ENCODE results near the gene BLVRA. TPM values are rescaled to one million over a fixed set of nuclear protein-coding genes. Genes with fewer than 3 reads are reported as not detected.

BLVRA gene
- polyA plus RNA-seq, 2 of the 4 experiments (the other 2 are of a cell fraction): 68.5 to 85.4 TPM

DNA sequence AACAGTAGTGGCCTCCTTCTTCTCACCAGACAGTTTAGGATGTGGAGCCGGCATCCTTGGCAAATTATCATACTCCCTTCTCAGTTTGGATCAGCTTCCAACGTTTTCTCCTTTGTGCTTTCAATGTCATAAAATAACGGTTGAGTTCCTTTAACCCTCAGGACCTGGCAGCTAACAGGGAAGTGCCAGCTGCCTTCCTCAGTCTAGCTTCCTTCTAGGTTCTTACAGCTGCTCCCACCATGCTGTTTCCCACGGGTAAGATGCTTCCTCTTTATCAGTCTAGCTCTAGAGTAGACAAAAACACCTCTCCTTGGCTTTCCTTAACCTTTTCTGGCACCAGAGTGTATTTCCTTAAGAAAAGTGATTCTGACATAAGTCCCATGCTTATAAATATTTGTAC, 33.2 kb downstream of the BLVRA start:
- H3K4me3 ChIP-seq: no peak overlapping the region
- ATAC-seq (no peak), DNase-seq (ENCODE audit: low read depth in 1 of 2, low spot score in 1 of 2) (no peak), FAIRE-seq (no peak)
- ChIA-PET POLR2A (no interaction called here), CTCF (interaction anchor here (1.1 to 4.0 kb wide), 4 partner anchors 19 to 92 kb away, joined by 3 to 20 read pairs (median 4); no protein-coding TSS in a partner anchor)
- H3K9me3 ChIP-seq: no peaks in the 10 kb centered on the region
- WGBS (ENCODE audit: missing lambda C conversion rate): 48% methylated on average over 4 of the region's 4 CpGs
- H3K4me2 ChIP-seq: no peak overlapping the region
- no peaks in the 10 kb centered on the region for H3K4me1 ChIP-seq
- no peak for TF ChIP-seq FOSL2 (IDR thresholded peaks at IDR 0.05)
- TF ChIP-seq FOSL2 (CRISPR knock-in tag; IDR thresholded peaks at IDR 0.05): no peak
- TF ChIP-seq ZNF302 (CRISPR knock-in tag; IDR thresholded peaks at IDR 0.05): no peak
- TF ChIP-seq CHD2 (IDR thresholded peaks at IDR 0.05; ENCODE audit: low read length, partially characterized antibody): no peak
- no peak for TF ChIP-seq SREBF2 (IDR thresholded peaks at IDR 0.05)
- TF ChIP-seq EHF (CRISPR knock-in tag; IDR thresholded peaks at IDR 0.05): no peak
- TF ChIP-seq TP53 (CRISPR knock-in tag; IDR thresholded peaks at IDR 0.05): no peak
- TF ChIP-seq, protein P1, sequence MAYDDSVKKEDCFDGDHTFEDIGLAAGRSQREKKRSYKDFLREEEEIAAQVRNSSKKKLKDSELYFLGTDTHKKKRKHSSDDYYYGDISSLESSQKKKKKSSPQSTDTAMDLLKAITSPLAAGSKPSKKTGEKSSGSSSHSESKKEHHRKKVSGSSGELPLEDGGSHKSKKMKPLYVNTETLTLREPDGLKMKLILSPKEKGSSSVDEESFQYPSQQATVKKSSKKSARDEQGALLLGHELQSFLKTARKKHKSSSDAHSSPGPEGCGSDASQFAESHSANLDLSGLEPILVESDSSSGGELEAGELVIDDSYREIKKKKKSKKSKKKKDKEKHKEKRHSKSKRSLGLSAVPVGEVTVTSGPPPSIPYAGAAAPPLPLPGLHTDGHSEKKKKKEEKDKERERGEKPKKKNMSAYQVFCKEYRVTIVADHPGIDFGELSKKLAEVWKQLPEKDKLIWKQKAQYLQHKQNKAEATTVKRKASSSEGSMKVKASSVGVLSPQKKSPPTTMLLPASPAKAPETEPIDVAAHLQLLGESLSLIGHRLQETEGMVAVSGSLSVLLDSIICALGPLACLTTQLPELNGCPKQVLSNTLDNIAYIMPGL (CRISPR knock-in tag; IDR thresholded peaks at IDR 0.05; ENCODE audit: borderline replicate concordance): no peak
- TF ChIP-seq CEBPB (IDR thresholded peaks at IDR 0.05): no peak
- TF ChIP-seq HOXA7 (CRISPR knock-in tag; IDR thresholded peaks at IDR 0.05): no peak
- TF ChIP-seq JUNB (IDR thresholded peaks at IDR 0.05): no peak
- TF ChIP-seq FOSB (CRISPR knock-in tag; IDR thresholded peaks at IDR 0.05): no peak
- no peak overlapping the region for H3K27ac ChIP-seq

DNA sequence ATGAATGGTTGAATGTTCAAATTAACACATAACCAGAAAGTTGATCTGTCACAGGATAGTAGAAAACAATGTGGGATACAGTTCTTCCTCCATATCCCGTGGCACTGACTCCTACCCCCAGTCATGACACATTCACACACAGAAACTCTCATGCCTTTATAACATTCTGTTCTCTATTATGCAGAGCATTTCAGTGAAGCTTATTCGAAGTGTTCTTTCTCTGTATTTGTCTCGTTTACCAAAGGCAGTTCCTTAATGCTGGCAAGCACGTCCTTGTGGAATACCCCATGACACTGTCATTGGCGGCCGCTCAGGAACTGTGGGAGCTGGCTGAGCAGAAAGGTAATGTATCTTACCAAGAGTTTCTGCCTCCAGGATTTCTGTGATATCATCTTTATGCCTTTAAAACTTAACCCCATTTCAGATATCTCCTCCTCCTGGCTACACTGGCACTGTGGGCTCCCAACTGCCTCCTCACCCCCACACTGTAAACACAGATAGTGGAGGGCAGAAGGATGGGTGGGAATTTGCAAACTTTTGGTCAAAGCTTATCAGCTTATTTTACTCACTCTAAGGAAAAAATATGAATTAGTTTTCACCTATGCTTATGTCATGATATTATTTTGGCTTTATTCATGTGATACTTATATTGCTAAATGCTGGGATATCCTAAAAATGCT, 34.1 kb downstream of the BLVRA start:
- no peak overlapping the region for H3K4me3 ChIP-seq
- 86% methylated on average over 6 of the region's 6 CpGs for WGBS (ENCODE audit: missing lambda C conversion rate)
- no peak overlapping the region for H3K27ac ChIP-seq
- ATAC-seq (no peak), DNase-seq (ENCODE audit: low read depth in 1 of 2, low spot score in 1 of 2) (no peak), FAIRE-seq (no peak)
- ChIA-PET POLR2A (interaction anchor here (0.6 kb wide), 1 partner anchor 819 kb away, joined by 3 read pairs; no protein-coding TSS in a partner anchor), CTCF (interaction anchor here (1.1 to 4.0 kb wide), 4 partner anchors 18 to 210 kb away, joined by 3 to 20 read pairs (median 5); partner anchors contain the start of gene STK17A)
- no peaks in the 10 kb centered on the region for H3K9me3 ChIP-seq
- H3K4me2 ChIP-seq: no peak overlapping the region
- no peaks in the 10 kb centered on the region for H3K4me1 ChIP-seq
- no peak for TF ChIP-seq NPAS2 (CRISPR knock-in tag; IDR thresholded peaks at IDR 0.05; ENCODE audit: borderline replicate concordance)
- no peak for TF ChIP-seq RCOR1 (IDR thresholded peaks at IDR 0.05; ENCODE audit: low read depth, low read length)
- no peak for TF ChIP-seq JUN (IDR thresholded peaks at IDR 0.05)
- no peak for TF ChIP-seq NR3C1 (IDR thresholded peaks at IDR 0.05)
- TF ChIP-seq, protein P2, sequence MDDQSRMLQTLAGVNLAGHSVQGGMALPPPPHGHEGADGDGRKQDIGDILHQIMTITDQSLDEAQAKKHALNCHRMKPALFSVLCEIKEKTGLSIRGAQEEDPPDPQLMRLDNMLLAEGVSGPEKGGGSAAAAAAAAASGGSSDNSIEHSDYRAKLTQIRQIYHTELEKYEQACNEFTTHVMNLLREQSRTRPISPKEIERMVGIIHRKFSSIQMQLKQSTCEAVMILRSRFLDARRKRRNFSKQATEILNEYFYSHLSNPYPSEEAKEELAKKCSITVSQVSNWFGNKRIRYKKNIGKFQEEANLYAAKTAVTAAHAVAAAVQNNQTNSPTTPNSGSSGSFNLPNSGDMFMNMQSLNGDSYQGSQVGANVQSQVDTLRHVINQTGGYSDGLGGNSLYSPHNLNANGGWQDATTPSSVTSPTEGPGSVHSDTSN (IDR thresholded peaks at IDR 0.05): no peak
- no peak for TF ChIP-seq TP53 (CRISPR knock-in tag; IDR thresholded peaks at IDR 0.05)
- TF ChIP-seq, protein P3, sequence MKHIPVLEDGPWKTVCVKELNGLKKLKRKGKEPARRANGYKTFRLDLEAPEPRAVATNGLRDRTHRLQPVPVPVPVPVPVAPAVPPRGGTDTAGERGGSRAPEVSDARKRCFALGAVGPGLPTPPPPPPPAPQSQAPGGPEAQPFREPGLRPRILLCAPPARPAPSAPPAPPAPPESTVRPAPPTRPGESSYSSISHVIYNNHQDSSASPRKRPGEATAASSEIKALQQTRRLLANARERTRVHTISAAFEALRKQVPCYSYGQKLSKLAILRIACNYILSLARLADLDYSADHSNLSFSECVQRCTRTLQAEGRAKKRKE (CRISPR knock-in tag; IDR thresholded peaks at IDR 0.05; ENCODE audit: low read depth): no peak
- TF ChIP-seq ZC3H11A (IDR thresholded peaks at IDR 0.05): no peak
- no peak for TF ChIP-seq CBX2 (IDR thresholded peaks at IDR 0.05; ENCODE audit: borderline replicate concordance, low read depth)
- no peak for TF ChIP-seq FOXS1 (CRISPR knock-in tag; IDR thresholded peaks at IDR 0.05)
